Hepatocyte (in vitro differentiated cells): Measurements from ENCODE around the gene RAB11B.

Experiments used
- CTCF ChIP-seq: fragments of 200-600 bp; sonication (generic); IDR thresholded peaks from 2 replicates; pipeline ENCODE4 v1.5.1; 2016; ENCODE audit warnings: antibody characterized with exemption, mild to moderate bottlenecking; ENCODE audit not compliant: poor library complexity
- EZH2phosphoT487 ChIP-seq: fragments of 200-600 bp; sonication (generic); IDR thresholded peaks from one replicate; pipeline ENCODE4 v1.6.1; 2018; ENCODE audit warnings: antibody characterized with exemption, mild to moderate bottlenecking, low read depth, moderate library complexity; ENCODE audit not compliant: unreplicated experiment, severe bottlenecking

- TF ChIP-seq CTCF (no peak), EZH2phosphoT487 (no peak)
These were observed 9.6 kb downstream of the RAB11B start for GRCh38 chr19:8399681-8400188.
